ENCODE measurements around the gene CHTF18.

Gene CHTF18

GRCh38 chr16:790086-790485 lies 1.7 kb downstream of the CHTF18 start:
- H3K18ac ChIP-seq (ENCODE audit: low read length), result no peak overlapping the region
- H3K56ac ChIP-seq (ENCODE audit: low read length), result no peak overlapping the region
- H3K23ac ChIP-seq (ENCODE audit: low read length), result no peak overlapping the region
- H3K27ac ChIP-seq (ENCODE audit: low read depth, low read length), result no peak overlapping the region
- H2BK5ac ChIP-seq (ENCODE audit: low read length), result no peak overlapping the region
- H3K4me2 ChIP-seq (ENCODE audit: low read length), result no peak overlapping the region
- H2BK15ac ChIP-seq (replicated peaks; ENCODE audit: low read depth), result no peak overlapping the region
- H3K79me2 ChIP-seq (ENCODE audit: control insufficient read depth, insufficient read depth, low read length), result peaks cover 13% of the 10 kb centered on the region
- H2AK5ac ChIP-seq (ENCODE audit: low read length), result no peak overlapping the region
- no peak for DNase-seq
- peaks cover 12% of the 10 kb centered on the region for H3K79me1 ChIP-seq (ENCODE audit: low read length)
- H4K8ac ChIP-seq (ENCODE audit: low read depth, low read length), result no peak overlapping the region
- no peak overlapping the region for H3K9ac ChIP-seq (ENCODE audit: low read length)
- no peaks in the 10 kb centered on the region for H3K4me1 ChIP-seq (ENCODE audit: control insufficient read depth, low read depth, low read length)
- H4K5ac ChIP-seq (ENCODE audit: low read length), result no peak overlapping the region
- WGBS (ENCODE audit: extremely low coverage, insufficient coverage, low lambda C conversion rate), result no CpG with 5 or more reads among the region's 17 CpGs
- H3K36me3 ChIP-seq (ENCODE audit: control insufficient read depth, insufficient read depth, low read length), result peaks cover 9% of the 10 kb centered on the region
- no peak overlapping the region for H3K4me3 ChIP-seq (ENCODE audit: low read length)
- no peak overlapping the region for H2BK120ac ChIP-seq (ENCODE audit: low read depth, low read length)
- H3K4ac ChIP-seq (ENCODE audit: low read depth, low read length), result no peak overlapping the region
- no peaks in the 10 kb centered on the region for H3K27me3 ChIP-seq (ENCODE audit: insufficient read depth, low read length, poor library complexity)

DNA sequence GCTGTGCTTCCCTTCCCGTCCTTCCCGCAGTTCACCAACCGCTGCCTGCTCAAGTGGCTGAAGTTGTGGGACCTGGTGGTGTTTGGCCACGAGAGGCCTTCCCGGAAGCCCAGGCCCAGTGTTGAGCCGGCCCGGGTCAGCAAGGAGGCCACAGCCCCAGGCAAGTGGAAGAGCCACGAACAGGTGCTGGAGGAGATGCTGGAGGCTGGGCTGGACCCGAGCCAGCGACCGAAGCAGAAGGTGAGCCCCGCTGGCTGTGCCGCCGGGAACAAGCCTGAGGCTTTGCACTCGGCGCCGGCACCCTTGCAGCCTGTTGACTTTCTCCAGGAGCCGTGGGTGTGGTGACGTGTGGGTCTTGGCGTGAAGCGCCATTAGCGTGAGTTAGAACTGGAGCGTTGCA lies 2.7 kb downstream of the CHTF18 start:
- H3K36me3 ChIP-seq (ENCODE audit: control insufficient read depth, insufficient read depth, low read length), result peaks cover 9% of the 10 kb centered on the region

GRCh38 chr16:792221-792995 lies 4.0 kb downstream of the CHTF18 start:
- no peak overlapping the region for H3K9ac ChIP-seq (ENCODE audit: low read length)
- peaks cover 11% of the 10 kb centered on the region for H3K79me2 ChIP-seq (ENCODE audit: control insufficient read depth, insufficient read depth, low read length)
- no peak overlapping the region for H2BK15ac ChIP-seq (replicated peaks; ENCODE audit: low read depth)
- H3K27me3 ChIP-seq (ENCODE audit: insufficient read depth, low read length, poor library complexity), result no peaks in the 10 kb centered on the region
- no peak overlapping the region for H3K4me2 ChIP-seq (ENCODE audit: low read length)
- no peak for DNase-seq
- no peak overlapping the region for H3K4me3 ChIP-seq (ENCODE audit: low read length)
- H3K23ac ChIP-seq (ENCODE audit: low read length), result no peak overlapping the region
- no peak overlapping the region for H4K5ac ChIP-seq (ENCODE audit: low read length)
- H3K4ac ChIP-seq (ENCODE audit: low read depth, low read length), result no peak overlapping the region
- H3K36me3 ChIP-seq (ENCODE audit: control insufficient read depth, insufficient read depth, low read length), result peaks cover 9% of the 10 kb centered on the region
- no peaks in the 10 kb centered on the region for H3K4me1 ChIP-seq (ENCODE audit: control insufficient read depth, low read depth, low read length)
- H2AK5ac ChIP-seq (ENCODE audit: low read length), result no peak overlapping the region
- H2BK120ac ChIP-seq (ENCODE audit: low read depth, low read length), result no peak overlapping the region
- H4K8ac ChIP-seq (ENCODE audit: low read depth, low read length), result no peak overlapping the region
- no peak overlapping the region for H2BK5ac ChIP-seq (ENCODE audit: low read length)
- no peak overlapping the region for H3K56ac ChIP-seq (ENCODE audit: low read length)
- WGBS (ENCODE audit: extremely low coverage, insufficient coverage, low lambda C conversion rate), result no CpG with 5 or more reads among the region's 46 CpGs
- H3K18ac ChIP-seq (ENCODE audit: low read length), result no peak overlapping the region
- peaks cover 11% of the 10 kb centered on the region for H3K79me1 ChIP-seq (ENCODE audit: low read length)
- no peak overlapping the region for H3K27ac ChIP-seq (ENCODE audit: low read depth, low read length)

More for the DNA sequence above, 2.7 kb downstream of the CHTF18 start:
- Histone ChIP-seq H3K79me2 (ENCODE audit: control insufficient read depth, insufficient read depth, low read length) (peaks cover 13% of the 10 kb centered on the region), H3K4me2 (ENCODE audit: low read length) (no peak overlapping the region), H4K8ac (ENCODE audit: low read depth, low read length) (no peak overlapping the region), H3K9ac (ENCODE audit: low read length) (no peak overlapping the region), H3K4ac (ENCODE audit: low read depth, low read length) (no peak overlapping the region), H3K18ac (ENCODE audit: low read length) (no peak overlapping the region), H3K79me1 (ENCODE audit: low read length) (peaks cover 12% of the 10 kb centered on the region), H3K4me3 (ENCODE audit: low read length) (no peak overlapping the region), H2AK5ac (ENCODE audit: low read length) (no peak overlapping the region), H2BK120ac (ENCODE audit: low read depth, low read length) (no peak overlapping the region), H2BK15ac (replicated peaks; ENCODE audit: low read depth) (no peak overlapping the region), H3K56ac (ENCODE audit: low read length) (no peak overlapping the region), H3K27ac (ENCODE audit: low read depth, low read length) (no peak overlapping the region), H4K5ac (ENCODE audit: low read length) (no peak overlapping the region), H3K27me3 (ENCODE audit: insufficient read depth, low read length, poor library complexity) (no peaks in the 10 kb centered on the region), H2BK5ac (ENCODE audit: low read length) (no peak overlapping the region), H3K23ac (ENCODE audit: low read length) (no peak overlapping the region), H3K4me1 (ENCODE audit: control insufficient read depth, low read depth, low read length) (no peaks in the 10 kb centered on the region)
- no peak for DNase-seq
- WGBS (ENCODE audit: extremely low coverage, insufficient coverage, low lambda C conversion rate), result no CpG with 5 or more reads among the region's 23 CpGs

DNA sequence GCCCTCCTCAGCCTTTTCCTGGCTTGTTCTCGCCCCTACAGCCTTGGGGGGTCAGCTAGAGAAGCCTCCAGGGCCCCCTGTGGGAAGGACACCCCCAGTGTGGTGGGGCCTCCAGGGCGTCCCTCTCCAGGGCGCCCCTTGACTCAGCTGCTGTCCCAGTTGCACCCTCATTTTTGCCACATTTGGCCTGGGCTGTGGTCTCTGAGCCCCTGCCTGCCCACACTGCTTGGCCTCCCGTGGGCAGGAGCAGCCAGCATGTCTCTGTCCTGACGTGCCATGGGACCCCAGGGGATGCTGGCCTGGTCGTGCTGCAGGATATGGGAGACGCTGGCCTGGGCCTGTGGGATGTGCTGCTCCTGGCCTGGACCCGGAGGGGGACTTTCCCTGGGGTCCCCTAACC lies 5.0 kb downstream of the CHTF18 start:
- no peak overlapping the region for H4K5ac ChIP-seq (ENCODE audit: low read length)
- H3K36me3 ChIP-seq (ENCODE audit: control insufficient read depth, insufficient read depth, low read length), result peaks cover 9% of the 10 kb centered on the region
- H3K18ac ChIP-seq (ENCODE audit: low read length), result no peak overlapping the region
- H2BK15ac ChIP-seq (replicated peaks; ENCODE audit: low read depth), result no peak overlapping the region
- no peak overlapping the region for H3K56ac ChIP-seq (ENCODE audit: low read length)
- peaks cover 9% of the 10 kb centered on the region for H3K79me2 ChIP-seq (ENCODE audit: control insufficient read depth, insufficient read depth, low read length)
- H3K4me2 ChIP-seq (ENCODE audit: low read length), result no peak overlapping the region
- H3K27ac ChIP-seq (ENCODE audit: low read depth, low read length), result no peak overlapping the region
- no peak overlapping the region for H3K9ac ChIP-seq (ENCODE audit: low read length)
- DNase-seq, result no peak
- H2BK5ac ChIP-seq (ENCODE audit: low read length), result no peak overlapping the region
- peaks cover 10% of the 10 kb centered on the region for H3K79me1 ChIP-seq (ENCODE audit: low read length)
- no peaks in the 10 kb centered on the region for H3K27me3 ChIP-seq (ENCODE audit: insufficient read depth, low read length, poor library complexity)
- H3K4me1 ChIP-seq (ENCODE audit: control insufficient read depth, low read depth, low read length), result no peaks in the 10 kb centered on the region
- no peak overlapping the region for H3K4me3 ChIP-seq (ENCODE audit: low read length)
- no peak overlapping the region for H3K23ac ChIP-seq (ENCODE audit: low read length)
- no peak overlapping the region for H4K8ac ChIP-seq (ENCODE audit: low read depth, low read length)
- no CpG with 5 or more reads among the region's 8 CpGs for WGBS (ENCODE audit: extremely low coverage, insufficient coverage, low lambda C conversion rate)
- H2AK5ac ChIP-seq (ENCODE audit: low read length), result no peak overlapping the region
- no peak overlapping the region for H3K4ac ChIP-seq (ENCODE audit: low read depth, low read length)
- H2BK120ac ChIP-seq (ENCODE audit: low read depth, low read length), result no peak overlapping the region

DNA sequence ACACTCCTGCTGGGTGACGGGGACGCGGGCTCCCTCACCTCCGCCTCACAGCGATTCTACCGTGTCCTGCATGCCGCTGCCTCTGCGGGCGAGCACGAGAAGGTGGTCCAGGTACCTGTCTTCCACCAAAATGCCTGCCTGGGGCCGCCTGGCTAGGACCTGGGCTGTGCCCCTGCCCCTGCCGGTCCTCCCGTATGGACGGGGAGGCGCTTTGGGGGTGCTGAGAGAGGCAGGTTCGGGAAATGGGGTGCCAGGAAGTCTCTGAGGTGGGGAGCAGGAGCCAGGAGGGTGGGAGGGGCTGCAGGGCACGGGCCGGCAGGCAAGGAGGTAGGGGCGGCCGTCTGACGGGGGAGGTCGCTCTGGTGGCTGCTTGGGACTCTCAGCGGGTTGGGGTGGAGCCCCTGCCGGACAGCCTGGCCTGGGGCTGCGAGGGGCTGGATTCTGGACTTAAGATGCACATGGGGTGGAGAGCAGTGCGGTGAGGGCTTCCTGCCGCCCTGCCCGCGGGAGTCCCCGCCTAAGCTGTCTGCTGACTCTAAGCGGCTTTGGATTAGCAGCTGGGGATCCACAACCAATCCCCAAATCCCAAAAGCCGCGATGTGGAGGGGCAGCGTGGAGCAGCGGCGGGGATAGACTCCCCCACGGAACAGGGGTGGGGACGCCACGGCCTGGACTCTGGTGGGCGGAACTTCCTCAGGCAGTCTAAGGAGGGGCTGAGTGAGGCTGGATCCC lies 5.8 kb downstream of the CHTF18 start:
- WGBS (ENCODE audit: extremely low coverage, insufficient coverage, low lambda C conversion rate), result no CpG with 5 or more reads among the region's 40 CpGs
- no peak overlapping the region for H3K56ac ChIP-seq (ENCODE audit: low read length)
- H3K36me3 ChIP-seq (ENCODE audit: control insufficient read depth, insufficient read depth, low read length), result peaks cover 9% of the 10 kb centered on the region
- no peak overlapping the region for H3K4ac ChIP-seq (ENCODE audit: low read depth, low read length)
- H2AK5ac ChIP-seq (ENCODE audit: low read length), result no peak overlapping the region
- no peaks in the 10 kb centered on the region for H3K4me1 ChIP-seq (ENCODE audit: control insufficient read depth, low read depth, low read length)
- no peaks in the 10 kb centered on the region for H3K27me3 ChIP-seq (ENCODE audit: insufficient read depth, low read length, poor library complexity)
- H3K4me2 ChIP-seq (ENCODE audit: low read length), result no peak overlapping the region
- no peak overlapping the region for H3K4me3 ChIP-seq (ENCODE audit: low read length)
- H3K18ac ChIP-seq (ENCODE audit: low read length), result no peak overlapping the region
- no peak overlapping the region for H2BK5ac ChIP-seq (ENCODE audit: low read length)
- no peak for DNase-seq
- H2BK15ac ChIP-seq (replicated peaks; ENCODE audit: low read depth), result no peak overlapping the region
- peaks cover 7% of the 10 kb centered on the region for H3K79me1 ChIP-seq (ENCODE audit: low read length)
- no peak overlapping the region for H4K5ac ChIP-seq (ENCODE audit: low read length)
- H3K23ac ChIP-seq (ENCODE audit: low read length), result no peak overlapping the region
- no peak overlapping the region for H3K27ac ChIP-seq (ENCODE audit: low read depth, low read length)
- H3K9ac ChIP-seq (ENCODE audit: low read length), result no peak overlapping the region
- no peak overlapping the region for H2BK120ac ChIP-seq (ENCODE audit: low read depth, low read length)
- no peak overlapping the region for H4K8ac ChIP-seq (ENCODE audit: low read depth, low read length)
- H3K79me2 ChIP-seq (ENCODE audit: control insufficient read depth, insufficient read depth, low read length), result peaks cover 5% of the 10 kb centered on the region

Data from mesendoderm (in vitro differentiated cells).